Iris pigment epithelial cell (primary cell): ENCODE data around the gene PHACTR1.

Source experiments
- DNase-seq: peaks from one replicate; pipeline ENCODE4 v3.0.0-alpha.2; 2011; ENCODE audit warnings: low read depth

The PHACTR1 gene

GRCh38 chr6:12749531-12750379, 33.2 kb downstream of the PHACTR1 start:
- DNase-seq: no peak

DNA sequence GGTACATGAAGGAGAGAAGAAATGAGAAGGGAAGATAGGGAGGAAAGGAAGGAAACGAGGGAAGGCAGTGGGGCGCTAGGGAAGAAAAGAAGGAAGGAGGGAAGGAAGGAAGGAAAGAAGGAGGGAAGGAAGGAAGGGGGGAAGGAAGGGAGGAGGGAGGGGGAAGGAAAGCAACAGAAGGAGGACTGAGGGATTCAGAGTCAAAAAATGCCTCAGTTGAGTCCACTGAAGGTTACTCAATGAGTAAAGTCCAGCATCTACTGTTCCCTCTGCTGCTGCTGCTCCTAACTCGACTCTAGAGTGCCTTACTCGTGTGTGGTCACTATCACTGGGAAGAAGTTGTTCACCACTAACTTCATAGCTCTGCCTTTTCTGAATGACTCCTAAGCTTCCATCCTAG, 33.8 kb downstream of the PHACTR1 start:
- DNase-seq: no peak

DNA sequence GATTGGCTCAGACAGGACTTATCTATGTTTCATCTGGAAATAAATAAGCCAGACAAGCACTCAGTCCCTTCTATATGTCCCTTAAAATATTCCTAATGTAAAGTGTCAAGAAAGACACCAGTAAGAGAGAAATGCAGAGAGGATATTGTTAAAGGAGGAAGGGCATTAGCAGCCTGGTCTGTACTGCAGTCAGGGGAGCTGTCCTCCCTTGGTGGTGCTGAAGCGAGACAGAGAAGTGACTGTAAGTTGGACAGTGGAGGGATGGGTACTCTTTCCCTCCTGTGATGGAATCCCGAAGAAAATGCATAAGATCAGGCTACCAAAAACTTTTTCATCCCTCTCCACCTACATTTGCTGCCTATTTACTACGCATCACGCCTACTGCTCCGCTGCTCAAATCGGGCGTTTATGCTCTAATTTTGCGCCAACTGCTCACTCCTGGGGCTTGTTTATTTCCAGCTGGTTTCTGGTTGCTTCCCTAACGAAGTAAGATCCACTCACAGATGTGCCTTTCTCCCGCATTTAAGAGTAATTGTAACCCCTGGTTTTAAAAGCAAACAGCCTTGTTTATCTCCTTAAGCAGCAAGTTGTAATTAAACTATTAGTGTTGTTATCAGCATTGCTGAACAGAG, 35.2 kb downstream of the PHACTR1 start:
- DNase-seq: peak; percentile 50

- DNase-seq: no peak
These were observed 36.5 kb downstream of the PHACTR1 start for GRCh38 chr6:12753036-12753435.

GRCh38 chr6:12760226-12760625, 43.7 kb downstream of the PHACTR1 start:
- no peak for DNase-seq

DNA sequence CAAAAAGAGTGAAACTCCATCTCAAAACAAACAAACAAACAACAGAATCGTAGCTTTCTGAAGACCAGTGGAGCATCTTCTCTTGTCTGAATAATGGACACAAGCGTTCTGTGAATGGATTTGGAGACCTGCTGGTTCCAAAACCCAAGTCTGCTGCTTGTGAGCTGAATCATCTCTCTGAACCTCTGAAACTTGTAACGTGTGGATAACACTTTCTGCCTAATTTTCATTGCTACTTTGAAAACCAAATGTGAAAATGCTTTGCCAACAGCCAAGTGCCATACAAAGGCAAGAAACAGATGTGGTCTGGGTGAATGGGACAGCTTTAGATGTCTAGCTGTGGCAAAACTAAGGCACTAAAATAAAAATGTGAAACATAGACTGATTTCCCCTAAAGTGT, 44.3 kb downstream of the PHACTR1 start:
- no peak for DNase-seq

DNA sequence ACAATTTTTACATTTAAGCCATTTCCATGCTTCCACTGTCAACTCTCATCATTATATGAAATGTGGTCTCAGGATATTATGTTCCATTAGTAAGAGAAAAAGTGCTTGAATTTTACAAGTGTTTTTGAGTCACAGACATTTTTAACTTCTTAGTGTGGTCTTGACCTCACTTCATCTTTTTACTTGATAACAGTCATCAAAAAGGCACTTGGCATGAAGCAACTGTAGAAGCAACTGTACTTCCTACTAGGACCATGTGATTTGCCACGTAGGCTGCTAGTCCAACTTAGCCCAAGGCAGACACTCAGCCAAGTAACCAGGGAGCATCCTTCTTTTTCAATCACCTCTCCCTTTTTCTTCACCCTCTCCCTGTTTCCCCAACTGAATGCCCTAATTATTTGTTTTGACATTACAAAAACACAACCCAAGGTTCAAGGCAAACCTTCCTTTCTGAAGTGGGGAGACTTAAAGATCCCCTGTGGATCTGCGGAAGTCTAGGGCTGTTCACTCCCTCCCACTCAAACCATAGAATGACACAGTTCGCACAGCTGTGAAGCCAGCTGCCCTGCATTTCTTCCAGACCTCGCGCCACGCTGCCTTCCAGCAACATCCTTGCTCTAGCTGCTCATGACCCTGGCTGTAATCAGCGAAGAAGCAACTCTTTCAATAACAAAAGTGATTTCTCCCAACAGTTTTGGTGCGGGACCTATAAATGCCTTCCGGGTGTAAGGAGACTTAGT, 45.0 kb downstream of the PHACTR1 start:
- DNase-seq: peak; percentile 57

DNA sequence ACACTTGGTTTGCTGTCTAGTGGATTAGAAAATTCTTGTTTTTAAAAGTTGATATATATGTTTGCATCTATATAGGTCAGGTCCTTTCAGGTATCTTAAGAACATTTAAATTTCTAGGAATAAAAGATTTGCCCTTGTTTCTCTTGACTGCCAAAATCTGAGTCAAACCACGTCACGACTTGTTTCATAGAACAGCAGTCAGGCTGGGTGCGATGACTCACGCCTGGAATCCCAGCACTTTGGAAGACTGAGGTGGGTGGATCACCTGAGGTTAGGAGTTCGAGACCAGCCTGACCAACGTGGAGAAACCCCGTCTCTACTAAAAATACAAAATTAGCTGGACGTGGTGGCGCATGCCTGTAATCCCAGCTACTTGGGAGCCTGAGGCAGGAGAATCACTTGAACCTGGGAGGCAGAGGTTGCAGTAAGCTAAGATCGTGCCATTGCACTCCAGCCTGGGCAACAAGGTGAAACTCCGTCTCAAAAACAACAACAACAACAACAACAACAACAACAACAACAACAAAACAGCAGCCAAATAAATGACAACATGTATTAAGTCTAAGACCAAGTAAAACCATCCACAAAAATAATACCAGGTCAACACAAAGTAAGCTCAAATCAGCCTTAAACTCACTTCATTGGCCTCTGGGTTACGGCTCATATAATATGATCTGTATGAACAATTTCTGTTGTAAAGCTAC, 46.3 kb downstream of the PHACTR1 start:
- peak; percentile 23 for DNase-seq

GRCh38 chr6:12766365-12766764, 49.8 kb downstream of the PHACTR1 start:
- no peak for DNase-seq

GRCh38 chr6:12767016-12767415, 50.4 kb downstream of the PHACTR1 start:
- DNase-seq: no peak

DNA sequence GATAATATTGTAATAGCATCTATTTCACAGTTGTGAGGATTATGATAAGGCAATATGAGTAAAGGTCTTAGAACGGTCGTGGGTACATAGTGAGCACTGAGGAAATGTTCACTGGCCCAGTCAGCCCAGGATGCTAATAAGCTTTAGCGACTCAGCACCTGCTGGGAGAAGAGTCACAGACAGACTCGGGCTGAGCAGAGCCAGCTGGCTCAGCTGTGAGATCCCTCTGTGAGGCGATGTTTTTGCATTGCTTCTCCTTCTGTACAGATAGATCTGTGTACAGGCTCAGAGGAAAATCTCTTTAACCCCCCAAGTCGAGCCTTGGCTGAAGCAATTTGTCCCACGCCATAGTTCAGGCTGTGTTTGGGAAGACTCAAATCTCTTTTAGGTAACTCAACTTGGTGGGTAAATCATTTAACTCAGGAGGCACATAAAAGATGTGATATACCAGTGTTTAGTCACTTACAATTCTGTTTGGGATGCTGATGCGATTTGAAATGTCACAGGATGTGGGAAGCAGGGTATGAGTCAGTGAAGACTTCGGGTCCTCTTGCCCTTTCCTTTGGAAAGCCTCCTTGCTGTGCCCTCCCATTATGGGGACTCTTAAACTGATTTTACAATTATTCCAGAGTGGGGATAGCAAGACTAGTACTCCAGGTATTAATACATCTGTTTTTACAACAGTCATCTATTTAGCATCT, 53.1 kb downstream of the PHACTR1 start:
- no peak for DNase-seq

GRCh38 chr6:12772416-12772815, 55.8 kb downstream of the PHACTR1 start:
- no peak for DNase-seq

- DNase-seq: no peak
These were observed 59.7 kb downstream of the PHACTR1 start for GRCh38 chr6:12776291-12776690.

- no peak for DNase-seq
These were observed 63.2 kb downstream of the PHACTR1 start for GRCh38 chr6:12779772-12780171.

- DNase-seq: no peak
These were observed 65.6 kb downstream of the PHACTR1 start for GRCh38 chr6:12782136-12782535.

- no peak for DNase-seq
These were observed 68.7 kb downstream of the PHACTR1 start for GRCh38 chr6:12785301-12785700.

GRCh38 chr6:12785921-12786320, 69.4 kb downstream of the PHACTR1 start:
- no peak for DNase-seq

DNA sequence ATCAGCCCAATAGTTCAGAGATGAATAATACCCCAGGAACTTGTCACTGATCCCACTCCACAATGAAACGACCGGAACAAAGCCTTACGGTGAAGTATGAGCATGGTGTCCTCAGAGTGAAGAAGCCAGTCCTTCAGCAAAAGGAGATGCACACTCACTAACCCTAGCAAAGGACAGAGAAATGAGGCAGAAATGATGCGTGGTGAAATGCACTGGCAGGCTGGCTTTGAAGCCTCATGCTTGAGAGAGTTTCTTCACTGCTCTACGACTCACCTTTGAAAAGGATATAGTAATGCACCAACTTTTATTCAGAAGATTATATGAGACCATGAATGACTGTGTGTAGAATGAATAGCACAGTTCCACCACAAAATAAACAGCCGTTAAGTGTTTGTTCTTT, 74.8 kb downstream of the PHACTR1 start:
- no peak for DNase-seq

- no peak for DNase-seq
These were observed 81.8 kb downstream of the PHACTR1 start for GRCh38 chr6:12798326-12798725.

DNA sequence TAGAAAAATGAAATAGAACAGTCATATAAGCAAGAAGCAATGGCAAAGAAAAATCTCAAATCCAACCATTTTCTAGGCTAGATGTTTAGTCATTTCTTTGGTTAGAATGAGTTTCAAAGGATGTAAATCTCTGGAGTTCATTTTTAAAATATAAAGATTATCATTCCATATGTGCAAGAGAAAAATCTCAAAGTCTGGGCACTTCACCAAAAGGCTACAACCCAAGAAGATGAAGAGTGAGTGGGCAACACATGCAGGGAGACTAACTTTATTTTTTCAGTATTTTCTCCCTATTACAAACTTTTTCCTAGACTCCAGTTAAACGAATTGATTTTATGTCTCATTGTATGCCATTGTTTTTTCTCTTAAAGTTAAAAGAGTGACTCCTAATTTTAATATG, 83.6 kb downstream of the PHACTR1 start:
- no peak for DNase-seq

GRCh38 chr6:12801141-12801540, 84.6 kb downstream of the PHACTR1 start:
- DNase-seq: no peak

- no peak for DNase-seq
These were observed 85.9 kb downstream of the PHACTR1 start for GRCh38 chr6:12802440-12802839.
